ENCODE measurements around the gene RABL3.
A peak's percentile ranks its signal among the peaks of the same experiment; 100 is the strongest.

Gene RABL3

DNA sequence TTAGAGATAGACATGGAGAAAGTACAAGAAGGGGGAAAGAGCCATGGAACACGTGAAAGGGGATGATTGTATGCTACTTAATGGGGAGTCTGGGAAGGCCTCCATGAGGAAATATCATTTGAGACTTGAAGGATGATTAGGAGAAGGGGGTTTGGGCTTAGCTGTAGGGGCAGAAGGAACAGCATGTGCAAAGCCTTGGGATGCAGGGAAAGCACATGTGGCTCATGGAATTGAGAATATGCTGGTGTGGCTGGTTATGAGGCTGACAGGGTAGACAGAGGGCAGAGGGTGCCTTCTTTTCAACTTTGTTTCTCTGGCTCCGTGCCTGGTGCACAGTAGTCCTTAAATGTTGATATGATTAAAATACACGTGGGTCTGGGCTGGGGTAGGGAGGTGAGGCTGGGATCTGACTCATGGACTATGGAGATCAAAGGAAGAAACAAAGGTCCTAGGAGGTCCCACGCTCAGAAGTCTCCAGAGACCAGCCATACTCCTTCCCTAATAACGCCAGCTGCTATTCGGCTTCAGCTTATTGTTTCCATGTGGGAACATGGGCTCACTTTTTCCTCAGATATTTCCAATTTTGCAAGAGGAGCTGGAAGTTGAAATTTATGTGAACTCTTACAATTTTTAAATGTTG is 1.4 kb upstream of the RABL3 start:
- DNase-seq: no peak

DNA sequence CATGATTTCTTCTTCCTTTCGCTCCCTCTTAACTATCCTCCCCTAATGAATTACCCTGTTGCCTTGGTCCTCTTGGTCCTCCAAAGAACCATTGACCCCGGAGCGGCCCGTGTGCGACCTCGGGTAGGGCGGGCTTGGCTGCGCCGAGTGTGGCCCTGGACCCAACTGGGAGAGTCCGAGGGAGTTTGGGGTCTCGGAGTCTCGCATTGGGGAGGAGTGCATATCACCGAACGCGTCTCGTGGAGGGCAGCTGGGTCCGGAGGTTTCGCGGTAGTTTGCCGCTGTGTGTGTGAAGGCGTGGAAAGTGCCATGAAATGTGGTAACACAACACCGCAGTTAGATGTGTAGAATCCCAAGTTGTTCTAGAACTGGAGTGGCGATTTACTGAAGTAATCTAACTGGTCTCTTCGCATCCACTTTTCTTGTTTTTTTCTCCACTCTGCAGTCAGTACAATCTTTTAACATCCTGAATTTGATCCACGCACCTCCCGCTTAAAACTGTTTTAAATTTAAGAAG is 591 bp upstream of the RABL3 start:
- DNase-seq: peak; percentile 21

DNA sequence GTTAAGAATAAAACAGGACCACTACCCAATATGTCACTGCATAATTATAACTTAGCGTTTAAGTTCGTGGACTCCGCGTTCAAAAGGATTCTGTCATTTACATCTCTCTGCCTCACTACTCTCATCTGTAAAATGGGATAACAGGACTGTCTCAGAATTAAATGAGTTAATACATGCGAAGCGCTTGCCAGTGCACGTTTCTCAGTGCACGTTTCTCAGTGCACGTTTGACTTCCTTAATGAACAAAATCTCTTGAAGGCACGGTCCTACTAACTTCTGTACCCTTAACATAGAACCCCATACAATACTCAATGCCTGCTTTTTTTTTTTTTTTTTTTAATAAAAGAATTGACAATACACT is 499 bp downstream of the RABL3 start:
- no peak for DNase-seq

DNA sequence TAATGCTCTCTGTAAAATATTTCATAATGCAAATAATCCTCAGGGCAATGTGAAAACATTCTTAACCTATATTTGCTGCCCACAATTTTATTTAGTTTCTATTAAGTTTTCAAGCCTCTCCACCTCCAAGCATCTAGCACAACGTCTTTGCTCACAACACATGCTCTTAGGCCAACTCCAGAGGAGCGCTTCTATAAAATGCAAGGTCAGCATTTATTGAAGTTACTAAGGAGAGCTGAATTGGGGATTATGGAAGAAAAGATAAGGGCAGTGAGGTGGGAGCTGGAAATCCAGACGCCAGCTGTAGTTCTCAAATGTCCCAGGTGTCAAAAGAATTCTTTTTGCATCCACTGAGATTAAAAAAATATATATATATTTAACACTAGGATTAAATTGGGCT is 996 bp downstream of the RABL3 start:
- DNase-seq: no peak

DNA sequence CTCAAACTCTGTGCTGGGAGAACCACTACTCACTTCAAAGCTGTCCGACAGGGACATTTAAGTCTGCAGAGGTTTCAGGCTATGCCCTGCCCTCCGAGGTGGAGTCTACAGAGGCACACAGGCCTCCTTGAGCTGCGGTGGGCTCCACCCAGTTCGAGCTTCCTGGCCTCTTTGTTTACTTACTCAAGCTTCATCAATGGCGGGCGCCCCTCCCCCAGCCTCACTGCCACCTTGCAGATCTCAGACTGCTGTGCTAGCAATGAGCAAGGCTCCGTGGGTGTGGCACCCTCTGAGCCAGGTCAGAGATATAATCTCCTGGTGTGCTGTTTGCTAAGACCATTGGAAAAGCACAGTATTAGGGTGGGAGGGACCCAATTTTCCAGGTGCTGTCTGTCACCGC is 4.3 kb downstream of the RABL3 start:
- peak; percentile 7 for DNase-seq

DNA sequence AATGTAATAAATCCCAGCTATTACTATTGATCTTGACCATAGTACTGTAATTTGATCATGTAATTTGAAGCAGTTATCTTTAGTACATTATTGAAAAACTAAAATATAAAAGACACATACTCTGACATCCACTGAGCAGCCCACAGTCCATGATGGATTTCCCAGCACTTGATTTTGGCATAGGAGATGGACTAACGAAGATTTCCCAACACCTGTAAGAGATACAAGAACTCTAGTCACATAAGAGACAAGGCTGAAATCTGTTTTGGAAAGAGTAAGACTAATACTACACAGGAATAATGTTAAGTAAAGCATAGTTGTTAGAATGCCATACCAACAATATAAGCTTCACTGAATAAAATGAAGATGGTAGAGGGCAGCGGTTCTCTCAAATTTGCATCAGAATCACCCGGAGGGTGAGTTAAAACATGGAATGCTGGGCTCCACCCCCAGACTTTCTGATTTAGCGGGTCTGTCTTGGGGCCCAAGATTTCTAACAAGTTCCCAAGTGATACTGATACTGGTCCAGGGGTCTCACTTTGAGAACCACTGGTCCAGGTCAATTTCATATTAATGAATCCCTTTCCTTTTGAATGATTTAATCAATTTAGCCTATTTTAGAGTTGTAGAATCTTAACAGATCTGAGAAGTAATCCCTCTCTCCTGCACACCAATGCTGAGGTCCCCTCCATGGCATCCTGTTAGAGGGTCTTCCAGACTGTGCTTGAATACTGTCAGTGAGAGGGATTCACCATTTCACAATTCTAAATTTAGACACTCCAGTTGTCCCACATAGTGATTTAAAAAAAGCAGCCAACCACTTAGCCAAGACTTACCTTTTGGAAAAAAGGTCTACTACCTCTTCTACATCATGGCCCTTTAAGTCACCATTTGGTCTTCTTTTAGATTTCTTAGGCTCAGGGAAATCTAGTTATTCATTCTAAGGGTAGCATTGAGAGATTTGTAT is 11.5 kb downstream of the RABL3 start:
- no peak for DNase-seq

DNA sequence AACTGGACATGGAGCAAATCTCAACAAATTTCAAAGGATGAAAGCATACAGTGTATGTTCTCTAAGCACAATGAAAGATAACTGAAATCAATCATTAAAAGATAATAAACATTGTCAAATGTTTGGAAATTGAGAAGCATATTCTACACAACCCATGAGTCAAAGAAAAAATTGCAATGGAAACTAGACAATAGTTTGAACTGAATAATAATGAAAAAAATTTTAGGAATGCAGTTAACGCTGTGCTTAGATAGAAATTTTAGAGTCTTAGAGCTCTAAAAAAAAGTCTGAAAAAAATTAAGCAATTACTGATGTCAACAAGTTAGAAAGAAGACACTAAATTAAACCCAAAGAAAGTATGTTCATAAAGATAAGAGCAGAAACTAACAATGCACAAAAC is 15.5 kb downstream of the RABL3 start:
- no peak for DNase-seq

DNA sequence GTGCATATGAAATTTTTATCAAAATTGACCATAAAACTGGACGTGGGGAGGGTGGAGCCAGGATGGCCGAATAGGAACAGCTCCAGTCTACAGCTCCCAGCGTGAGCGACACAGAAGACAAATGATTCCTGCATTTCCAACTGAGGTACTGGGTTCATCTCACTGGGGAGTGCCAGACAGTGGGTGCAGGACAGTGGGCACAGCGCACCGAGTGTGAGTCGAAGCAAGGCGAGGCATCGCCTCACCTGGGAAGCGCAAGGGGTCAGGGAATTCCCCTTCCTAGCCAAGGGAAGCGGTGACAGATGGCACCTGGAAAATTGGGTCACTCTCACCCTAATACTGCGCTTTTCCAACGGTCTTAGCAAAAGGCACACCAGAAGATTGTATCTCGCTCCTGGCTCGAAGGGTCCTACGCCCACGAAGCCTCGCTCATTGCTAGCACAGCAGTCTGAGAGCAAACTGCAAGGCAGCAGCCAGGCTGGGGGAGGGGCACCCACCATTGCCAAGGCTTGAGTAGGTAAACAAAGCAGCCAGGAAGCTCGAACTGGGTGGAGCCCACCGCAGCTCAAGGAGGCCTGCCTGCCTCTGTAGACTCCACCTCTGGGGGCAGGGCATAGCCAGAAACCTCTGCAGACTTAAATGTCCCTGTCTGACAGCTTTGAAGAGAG is 23.0 kb downstream of the RABL3 start:
- peak; percentile 74 for DNase-seq

DNA sequence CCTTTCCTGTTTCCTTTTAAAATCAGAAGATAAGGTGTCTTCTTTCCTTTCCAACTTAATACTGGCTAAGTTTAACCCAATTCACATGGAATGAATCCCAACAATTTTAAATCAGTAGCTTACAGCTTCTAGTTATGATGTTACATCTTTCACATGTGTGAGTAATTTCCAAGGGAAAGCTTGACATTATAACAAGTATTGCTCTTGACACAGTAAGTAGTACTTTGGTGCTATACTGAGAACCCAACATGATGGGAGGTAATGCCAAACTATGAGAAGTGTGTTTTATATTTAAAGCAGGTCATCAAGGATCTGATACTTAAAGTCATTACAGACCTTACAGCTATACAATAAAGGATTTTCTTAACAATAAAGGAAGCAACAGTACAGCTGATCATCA is 29.1 kb downstream of the RABL3 start:
- no peak for DNase-seq

DNA sequence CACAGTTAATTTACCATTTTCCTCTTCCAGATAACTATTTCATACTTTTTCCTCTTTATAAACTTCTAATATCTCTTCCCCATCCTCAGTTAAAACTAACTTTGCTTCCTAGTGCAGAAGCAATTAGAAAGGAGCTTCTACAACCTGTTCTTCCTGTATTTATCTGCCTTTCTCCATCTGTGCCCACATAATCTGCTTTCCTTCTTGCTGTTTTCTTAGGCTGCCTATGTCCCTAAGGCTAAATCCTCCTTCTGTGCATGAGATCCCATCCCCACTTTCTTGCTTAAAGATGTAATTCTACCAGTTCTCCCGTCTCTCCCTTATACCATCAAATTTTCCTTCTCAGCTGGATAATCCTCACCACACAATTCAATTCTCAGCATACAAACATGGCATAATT is 31.9 kb downstream of the RABL3 start:
- no peak for DNase-seq

DNA sequence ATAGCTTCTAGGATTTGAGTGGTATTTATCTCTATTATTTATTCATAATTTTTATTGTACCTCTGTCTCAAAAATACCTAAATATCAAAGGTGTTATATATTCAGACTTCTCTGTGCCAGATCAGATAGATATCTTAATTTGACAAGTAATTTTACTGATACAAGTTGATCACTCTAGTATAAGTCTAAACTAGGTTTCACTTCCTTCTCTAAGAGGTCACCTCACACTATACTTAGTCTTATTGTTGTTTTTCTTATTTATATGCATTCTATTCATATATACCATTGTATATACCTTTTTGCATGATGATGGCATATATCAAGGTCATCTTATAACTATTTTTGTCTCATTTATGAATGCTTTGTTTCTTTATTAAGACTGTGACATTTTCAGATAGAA is 33.9 kb downstream of the RABL3 start:
- DNase-seq: no peak

DNA sequence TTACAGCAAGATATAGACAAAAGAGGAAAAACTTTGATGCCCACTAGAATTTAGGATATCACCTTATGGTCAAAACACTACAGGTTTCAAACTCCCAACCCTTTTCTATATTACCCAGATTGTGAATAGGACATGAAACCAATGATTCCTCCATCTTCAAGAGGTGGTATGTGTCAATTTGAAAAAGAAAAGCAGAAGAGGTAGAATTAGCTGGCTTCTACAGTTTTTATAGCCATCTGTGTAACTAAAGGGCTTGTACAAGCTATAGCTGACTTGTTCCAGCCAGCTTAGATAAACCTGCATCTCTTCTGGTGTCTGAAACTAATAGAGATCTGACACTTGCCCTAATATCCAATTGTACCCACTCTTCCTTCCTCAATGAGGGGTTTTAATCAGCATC is 35.4 kb downstream of the RABL3 start:
- no peak for DNase-seq

DNA sequence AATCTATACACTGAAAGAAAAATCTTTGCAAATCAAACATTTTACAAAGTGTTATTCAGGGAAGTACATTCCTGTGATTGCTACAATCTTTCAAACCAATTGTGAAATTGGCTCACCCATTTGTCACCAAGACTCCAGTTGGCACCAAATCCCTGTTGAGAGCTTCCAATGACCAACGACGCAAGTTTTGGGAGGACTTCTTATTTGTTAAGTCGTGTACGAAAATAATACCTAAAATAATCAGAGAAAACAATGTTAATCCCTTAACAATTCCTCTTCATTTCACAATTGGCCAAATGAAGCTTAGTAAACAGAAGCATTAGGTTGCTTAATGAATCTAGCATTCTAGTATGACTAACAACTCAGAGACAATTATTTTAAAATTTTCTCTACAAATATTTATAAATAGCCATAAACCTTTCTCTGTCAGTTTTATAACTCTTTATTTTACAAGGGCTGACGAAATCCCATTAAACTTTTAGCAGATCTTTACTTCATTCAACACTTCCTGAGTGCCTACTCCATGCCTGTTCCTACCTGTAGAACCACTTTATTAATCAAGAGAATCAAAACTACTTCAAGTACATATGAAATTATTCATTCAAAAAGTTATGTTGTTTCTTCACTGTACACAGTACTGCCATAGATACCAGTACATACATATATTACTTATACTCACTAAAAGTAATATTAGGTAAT is 36.3 kb downstream of the RABL3 start:
- no peak for DNase-seq

DNA sequence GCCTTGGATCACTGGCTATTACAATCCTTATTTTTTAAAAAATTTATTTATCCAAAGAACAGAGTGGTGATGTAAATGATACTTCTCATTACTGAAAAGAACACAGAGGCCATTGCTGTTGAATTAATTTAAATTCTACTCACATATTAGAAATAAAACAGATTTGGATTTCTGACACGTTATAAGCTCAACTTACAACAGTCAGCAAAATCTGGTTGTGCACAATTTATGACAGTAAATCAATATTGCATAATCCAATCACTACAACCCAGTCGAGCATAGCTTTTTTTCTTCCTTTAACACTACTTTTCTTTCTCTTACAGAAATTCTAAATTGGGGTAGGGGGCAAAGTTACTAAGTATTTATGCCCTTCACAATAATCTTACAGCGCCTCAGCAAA is 43.0 kb downstream of the RABL3 start:
- no peak for DNase-seq

DNA sequence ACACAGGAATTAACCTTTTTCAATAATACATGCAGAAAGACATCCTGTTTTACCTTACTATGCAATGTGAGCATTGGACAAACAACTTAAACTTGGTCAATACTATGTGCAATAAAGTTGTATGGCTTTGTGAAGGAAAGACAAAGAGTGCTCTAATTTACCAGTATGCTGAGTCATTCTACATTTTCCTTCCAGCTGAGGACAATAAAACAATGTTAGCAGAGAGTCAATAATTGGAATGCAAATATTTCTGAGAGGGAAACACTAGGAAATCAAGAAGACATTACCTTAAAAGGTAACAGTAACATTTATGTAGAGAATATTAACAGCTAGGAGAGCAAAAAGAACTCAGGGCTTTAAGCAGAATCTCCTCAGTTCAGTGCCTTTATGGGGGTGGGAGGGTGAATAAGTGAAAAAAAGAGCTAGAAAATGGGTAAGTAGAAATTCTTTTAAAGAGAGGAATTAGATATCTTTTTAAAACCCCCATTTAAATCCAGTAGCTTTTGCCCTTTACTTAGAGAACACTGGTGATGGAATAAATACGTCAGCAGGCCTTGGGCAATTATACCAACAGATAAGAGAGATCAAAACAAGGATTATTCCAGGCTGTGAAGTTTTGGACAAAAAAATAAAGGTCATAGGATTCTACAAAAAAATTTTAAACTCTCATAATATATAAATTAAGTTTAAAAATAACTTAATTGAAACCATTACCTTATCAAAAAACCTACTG is 48.7 kb downstream of the RABL3 start:
- DNase-seq: no peak

DNA sequence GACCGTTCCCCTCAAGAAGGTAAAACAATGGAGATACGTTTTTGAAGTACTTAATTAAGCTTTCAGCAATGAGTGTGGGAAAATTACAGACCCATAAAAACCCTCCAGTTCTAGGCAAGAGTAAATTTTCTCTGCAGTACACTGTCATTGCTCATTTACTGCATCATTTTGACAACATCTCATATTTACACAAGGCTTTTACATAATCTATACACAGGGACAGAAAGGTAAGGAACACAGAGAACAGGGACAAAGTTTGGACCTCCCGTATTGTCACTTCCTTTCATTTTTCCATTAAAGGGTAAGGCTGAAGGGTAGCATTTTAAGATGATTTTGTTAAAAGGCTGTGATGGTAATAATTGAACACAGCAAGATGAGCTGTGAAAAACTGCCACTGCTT is 52.9 kb downstream of the RABL3 start:
- no peak for DNase-seq

DNA sequence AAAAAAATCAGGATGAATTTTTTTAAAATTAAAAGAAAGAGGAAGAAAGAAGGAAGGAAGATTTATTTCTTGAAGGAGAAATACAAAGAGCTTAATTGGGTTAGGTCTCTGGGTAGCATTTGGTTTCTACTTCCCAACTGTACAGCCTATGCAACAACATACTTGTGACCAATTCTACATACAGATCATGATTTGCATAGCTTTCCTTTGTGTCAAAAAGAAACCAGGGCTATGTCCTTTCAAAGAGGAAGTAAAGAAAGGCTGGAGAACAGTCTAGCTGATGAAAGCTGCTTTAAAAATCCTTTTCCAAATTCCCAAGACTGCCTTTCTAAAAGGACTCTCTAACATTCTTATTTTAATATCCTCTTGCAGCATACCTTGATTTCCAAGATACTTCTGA is 54.2 kb downstream of the RABL3 start:
- no peak for DNase-seq

DNA sequence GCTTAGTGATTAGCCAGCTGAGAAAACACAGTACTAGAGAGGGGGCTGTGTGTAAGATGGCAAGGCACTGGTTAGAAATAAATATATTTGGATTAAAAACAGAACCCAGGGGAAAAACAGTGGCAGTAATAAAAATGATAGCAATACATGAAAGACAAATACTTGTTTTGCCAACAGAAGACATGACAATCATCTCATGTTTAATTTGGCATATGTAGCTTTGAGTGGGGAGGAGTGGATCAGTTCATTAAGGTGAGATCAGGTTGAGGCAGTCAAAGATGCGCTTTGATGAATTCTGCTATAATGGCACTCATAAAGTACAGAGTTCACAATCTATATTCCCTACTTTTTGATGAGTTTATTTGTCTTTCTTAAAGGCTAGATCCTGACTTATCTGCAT is 56.9 kb downstream of the RABL3 start:
- DNase-seq: no peak

DNA sequence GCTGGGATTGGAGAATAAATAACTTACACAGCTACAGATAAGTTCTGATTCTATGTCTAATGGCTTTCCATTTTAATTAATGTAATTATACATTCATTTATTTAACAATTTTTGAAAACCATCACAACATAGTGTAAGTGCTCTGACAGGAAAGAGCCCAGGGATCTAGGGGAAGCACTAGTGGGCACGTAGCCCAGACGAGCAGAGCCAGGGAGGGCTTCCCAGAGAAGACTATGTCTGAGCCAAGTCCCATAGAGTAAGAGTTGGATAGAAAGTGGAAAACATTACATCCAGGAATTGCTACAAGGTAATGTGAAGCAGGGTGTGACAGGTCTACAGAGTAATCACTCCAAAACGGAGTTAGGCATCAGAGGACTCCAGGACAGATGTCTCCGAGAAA is 57.4 kb downstream of the RABL3 start:
- no peak for DNase-seq

DNA sequence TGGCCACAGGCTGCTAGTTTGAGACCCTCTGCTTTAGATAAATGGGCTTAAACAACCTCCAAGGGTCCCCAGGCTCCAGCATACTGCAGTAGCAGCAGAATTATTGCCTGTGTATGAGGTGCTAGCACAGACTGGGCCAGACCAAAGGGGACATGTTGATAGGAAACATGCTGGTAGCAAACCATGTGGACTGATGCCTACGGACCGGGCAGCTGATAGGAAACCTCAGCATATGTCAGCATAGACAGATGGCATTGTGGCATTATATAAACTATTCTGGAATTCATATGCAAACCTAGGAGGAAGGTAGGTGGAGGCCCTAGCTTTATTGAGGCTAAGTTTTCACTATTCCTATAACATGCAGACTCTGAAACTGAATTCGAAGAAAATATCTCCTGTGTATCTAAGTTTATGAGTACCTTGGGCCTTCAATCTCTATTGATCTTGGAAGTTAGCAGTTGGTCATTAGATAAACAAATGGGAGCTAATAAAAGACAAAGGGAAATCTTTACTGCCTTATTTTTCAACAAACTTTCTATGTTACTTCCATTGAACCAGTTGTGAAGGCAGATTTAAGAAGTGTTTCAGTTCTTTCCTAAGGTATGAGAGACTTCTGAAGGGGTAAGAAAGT is 58.5 kb downstream of the RABL3 start:
- DNase-seq: no peak

DNA sequence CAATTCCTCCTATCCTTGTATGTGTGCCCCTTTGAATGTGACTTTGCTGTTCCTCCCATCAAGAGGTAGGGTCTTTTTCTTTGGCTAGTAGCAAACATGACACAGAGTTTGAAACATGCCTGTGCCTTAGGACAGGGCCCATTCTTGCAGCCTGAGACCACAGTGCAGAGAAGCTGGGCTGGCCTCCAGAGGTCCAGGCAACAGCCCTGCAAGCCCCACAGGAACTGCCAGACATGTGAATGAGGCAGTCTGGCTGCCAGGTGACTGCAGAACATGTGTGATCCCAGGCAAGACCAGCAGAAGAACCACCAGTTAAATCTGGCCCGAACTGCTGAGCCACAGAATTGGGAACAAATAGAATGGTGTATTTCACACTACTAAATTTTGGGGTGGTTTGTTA is 59.1 kb downstream of the RABL3 start:
- DNase-seq: no peak

DNA sequence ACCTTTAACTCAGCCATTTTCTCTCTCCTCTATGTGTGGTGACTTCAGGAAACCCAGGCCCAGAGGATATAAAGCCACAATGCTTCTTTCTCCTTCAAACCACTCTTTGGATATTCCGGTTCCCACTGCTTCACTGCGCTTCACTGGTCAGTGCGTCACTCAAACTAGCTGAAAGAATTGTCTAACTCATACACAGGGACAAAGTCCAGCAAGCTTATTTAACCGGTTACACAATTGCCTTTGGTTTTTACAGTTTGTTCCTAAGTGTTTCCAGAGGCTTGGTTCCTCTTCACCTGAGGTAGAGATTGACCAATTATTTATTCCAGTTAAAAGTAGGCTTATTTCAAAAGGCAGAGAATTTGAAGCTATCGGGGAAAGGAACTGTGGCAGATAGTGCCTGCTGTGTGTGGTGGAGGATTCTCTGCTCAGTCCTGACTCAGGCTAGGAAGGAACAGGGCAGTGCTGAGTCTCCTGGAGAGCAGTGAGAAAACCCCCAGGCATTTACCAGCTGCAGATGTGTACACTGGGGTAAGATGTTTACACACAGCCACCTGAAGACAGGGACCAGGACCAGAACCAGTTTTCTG is 60.1 kb downstream of the RABL3 start, which contains the start of gene HGD:
TSS of gene HGD (minus strand) at position 145 of the 587 bp plus-strand sequence. CDS start at position 17, 128 bp downstream.
- no peak for DNase-seq
